Stomach smooth muscle (tissue), 2 donors: ENCODE data around the gene OBI1.

Experiments
- H3K27ac ChIP-seq: one replicate; pipeline ENCODE4 v1.7.0; 2013; ENCODE audit warnings: mild to moderate bottlenecking, low read length, inconsistent platforms
- H3K27me3 ChIP-seq, 2 donors: one replicate each; pipeline ENCODE4 v1.7.0; 2013; ENCODE audit warnings: low read length in 2 of 2; ENCODE audit not compliant: insufficient read depth in 2 of 2, control insufficient read depth in 1 of 2
- H3K36me3 ChIP-seq, 2 donors: one replicate each; pipeline ENCODE4 v1.7.0; 2013; ENCODE audit warnings: low read length in 2 of 2; ENCODE audit not compliant: control insufficient read depth in 2 of 2, insufficient read depth in 2 of 2
- H3K4me1 ChIP-seq: one replicate; pipeline ENCODE4 v1.7.0; 2013; ENCODE audit warnings: low read length; ENCODE audit not compliant: control insufficient read depth, insufficient read depth
- H3K4me3 ChIP-seq, 2 donors: one replicate each; pipeline ENCODE4 v1.7.0; 2013; ENCODE audit warnings: low read length in 2 of 2
- H3K9ac ChIP-seq, 2 donors: one replicate each; pipeline ENCODE4 v1.7.0; 2013; ENCODE audit warnings: low read length in 2 of 2, mild to moderate bottlenecking in 1 of 2
- H3K9me3 ChIP-seq, 2 donors: one replicate each; pipeline ENCODE4 v1.7.0; 2013; ENCODE audit warnings: low read length in 2 of 2; ENCODE audit not compliant: control insufficient read depth in 2 of 2
- donor health status: healthy.
- donor health status: Pancreatic carcinoma.

Gene OBI1

DNA sequence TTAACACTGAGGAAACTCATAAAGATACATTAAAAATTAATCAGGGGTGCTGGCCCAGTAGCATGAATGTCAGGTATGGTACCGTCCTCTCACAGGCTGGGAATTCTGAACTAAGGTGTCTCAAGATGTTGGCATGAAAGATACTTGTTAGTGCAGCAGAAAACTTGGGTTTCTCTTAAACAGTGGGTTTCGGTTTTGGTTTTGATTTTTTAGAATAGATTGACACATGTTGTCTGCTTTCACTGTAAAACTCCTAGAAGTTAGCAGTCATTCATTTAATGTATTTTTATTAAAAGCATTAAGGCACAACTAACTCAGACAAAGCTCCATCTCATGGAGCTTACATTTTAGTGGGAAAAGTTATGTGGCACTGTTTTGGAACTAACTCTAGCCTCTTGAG, 3.5 kb upstream of the OBI1 start:
- Histone ChIP-seq H3K27me3 (no peaks in the 10 kb centered on the region), H3K9ac (no peak overlapping the region), H3K27ac (no peak overlapping the region), H3K36me3 (no peaks in the 10 kb centered on the region), H3K4me3 (no peak overlapping the region), H3K4me1 (no peaks in the 10 kb centered on the region), H3K9me3 (no peaks in the 10 kb centered on the region)

DNA sequence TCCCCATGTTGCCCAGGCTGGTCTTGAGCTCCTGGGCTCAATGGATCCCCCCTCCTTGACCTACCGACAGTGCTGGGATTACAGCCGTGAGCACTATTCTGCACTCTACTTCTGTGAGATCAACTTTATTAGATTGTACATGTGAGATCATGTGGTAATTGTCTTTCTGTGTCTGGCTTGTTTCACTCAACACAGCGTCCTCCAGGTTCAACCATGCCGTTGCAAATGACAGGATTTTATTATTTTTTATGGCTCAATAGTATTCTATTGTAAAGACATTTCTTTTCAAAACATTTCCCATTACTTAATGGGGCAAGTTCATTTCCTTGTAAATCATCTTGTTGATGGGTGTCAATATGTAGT, 1.5 kb upstream of the OBI1 start:
- no peaks in the 10 kb centered on the region for H3K36me3 ChIP-seq
- no peaks in the 10 kb centered on the region for H3K27me3 ChIP-seq
- H3K27ac ChIP-seq: no peak overlapping the region
- no peaks in the 10 kb centered on the region for H3K9me3 ChIP-seq
- no peak overlapping the region for H3K9ac ChIP-seq
- H3K4me1 ChIP-seq: no peaks in the 10 kb centered on the region
- no peak overlapping the region for H3K4me3 ChIP-seq

DNA sequence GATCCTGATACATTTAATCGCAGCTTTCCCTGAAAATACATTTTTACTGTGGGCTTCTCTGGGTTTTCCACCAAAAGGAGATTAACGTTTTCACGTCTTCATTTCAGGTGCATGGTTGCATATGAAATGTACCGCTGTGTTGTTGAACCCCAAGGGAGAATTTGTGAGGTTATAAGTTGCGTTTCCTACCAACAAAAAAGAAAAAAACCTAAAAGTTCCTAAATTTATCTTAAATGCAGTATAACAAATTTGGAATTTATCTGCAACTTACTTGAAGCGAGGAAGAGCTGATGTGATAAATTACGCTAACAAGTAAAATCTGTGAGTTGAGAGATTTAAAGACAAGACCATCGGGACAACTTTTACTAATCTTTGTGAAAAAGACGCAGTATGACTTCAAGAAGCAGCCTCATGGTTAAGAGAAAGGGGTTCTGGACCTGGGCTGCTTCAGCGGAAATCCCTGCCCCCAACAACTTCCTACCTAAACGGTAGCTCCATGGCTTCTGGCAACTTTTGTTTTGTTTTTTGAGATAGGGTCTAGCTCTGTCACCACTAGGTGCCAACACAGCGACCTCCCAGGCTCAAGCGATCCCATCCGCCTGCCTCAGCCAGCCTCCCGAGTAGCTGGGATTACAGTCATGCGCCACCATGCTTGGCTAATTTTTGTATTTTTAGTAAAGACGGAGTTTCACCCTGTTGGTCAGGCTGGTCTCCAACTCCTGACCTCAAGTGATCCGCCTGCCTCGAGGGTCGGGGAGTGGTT, 958 bp upstream of the OBI1 start:
- H3K27me3 ChIP-seq: no peaks in the 10 kb centered on the region
- H3K4me3 ChIP-seq: peak overlapping the region; percentile 91 to 98
- H3K9me3 ChIP-seq: no peaks in the 10 kb centered on the region
- no peaks in the 10 kb centered on the region for H3K4me1 ChIP-seq
- peak overlapping the region; percentile 1 to 81 for H3K9ac ChIP-seq
- H3K36me3 ChIP-seq: no peaks in the 10 kb centered on the region
- no peak overlapping the region for H3K27ac ChIP-seq

DNA sequence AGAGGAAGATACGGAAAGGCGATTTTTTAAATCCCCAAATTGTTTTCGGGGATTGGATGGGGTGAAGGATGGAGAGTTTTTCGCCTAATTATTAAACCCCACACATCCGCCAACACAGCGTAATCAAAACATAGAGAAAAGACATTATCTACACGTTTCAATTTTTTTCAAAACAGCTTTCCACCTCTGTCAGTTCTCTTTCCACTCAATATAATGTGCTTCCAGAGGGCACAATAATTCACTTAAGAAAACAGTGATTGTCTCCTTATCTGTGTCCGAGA, 435 bp upstream of the OBI1 start:
- no peak overlapping the region for H3K27ac ChIP-seq
- no peaks in the 10 kb centered on the region for H3K27me3 ChIP-seq
- H3K4me3 ChIP-seq: peak overlapping the region; percentile 91 to 98
- no peaks in the 10 kb centered on the region for H3K4me1 ChIP-seq
- H3K9me3 ChIP-seq: no peaks in the 10 kb centered on the region
- peak overlapping the region; percentile 1 to 81 for H3K9ac ChIP-seq
- no peaks in the 10 kb centered on the region for H3K36me3 ChIP-seq

DNA sequence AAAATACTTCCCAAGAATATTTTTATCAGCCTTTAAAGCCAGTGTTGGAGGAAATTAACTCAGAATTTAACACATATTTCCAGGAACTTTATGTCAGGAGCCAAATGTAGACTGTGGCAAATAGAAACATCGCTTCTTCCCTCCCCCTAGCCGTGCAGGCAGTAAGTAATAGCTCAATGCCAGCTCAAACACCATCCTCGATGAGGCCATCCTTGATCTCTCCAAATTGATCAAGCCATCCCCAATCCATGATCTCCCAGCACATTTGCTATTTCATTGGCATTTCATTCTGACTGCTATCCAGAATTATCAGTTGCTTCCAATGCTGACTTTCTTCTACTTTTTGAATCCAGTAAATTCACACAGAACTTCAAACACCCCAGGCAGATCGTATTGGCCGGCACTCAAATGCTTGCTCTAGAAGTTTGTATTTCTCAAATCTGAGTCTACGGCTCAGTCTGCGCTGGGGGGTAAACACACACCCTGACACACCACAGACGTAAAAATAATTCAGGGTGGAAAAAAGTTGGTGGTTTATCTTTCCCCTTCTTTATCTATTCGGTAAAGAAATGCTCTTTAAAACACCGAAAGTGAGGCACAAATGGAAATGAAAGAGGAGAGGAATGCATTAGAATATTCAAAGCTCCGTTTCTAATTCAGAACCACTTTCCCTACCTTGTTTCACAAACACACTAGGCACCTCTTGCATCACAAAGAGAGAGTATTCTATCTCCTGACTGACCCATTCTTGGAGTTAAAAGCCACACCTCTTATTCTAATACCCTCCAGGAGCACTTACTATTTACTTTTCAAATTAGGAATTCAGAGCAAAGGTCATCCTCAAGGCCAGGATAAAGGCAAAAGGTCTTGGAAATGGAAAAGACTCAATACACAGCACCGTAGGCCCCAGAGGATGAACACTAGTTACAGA, 991 bp downstream of the OBI1 start:
- Histone ChIP-seq H3K4me1 (no peaks in the 10 kb centered on the region), H3K36me3 (no peaks in the 10 kb centered on the region), H3K27ac (no peak overlapping the region), H3K27me3 (no peaks in the 10 kb centered on the region), H3K9ac (peak overlapping the region; percentile 77 to 81), H3K9me3 (no peaks in the 10 kb centered on the region), H3K4me3 (peak overlapping the region; percentile 91 to 98)

DNA sequence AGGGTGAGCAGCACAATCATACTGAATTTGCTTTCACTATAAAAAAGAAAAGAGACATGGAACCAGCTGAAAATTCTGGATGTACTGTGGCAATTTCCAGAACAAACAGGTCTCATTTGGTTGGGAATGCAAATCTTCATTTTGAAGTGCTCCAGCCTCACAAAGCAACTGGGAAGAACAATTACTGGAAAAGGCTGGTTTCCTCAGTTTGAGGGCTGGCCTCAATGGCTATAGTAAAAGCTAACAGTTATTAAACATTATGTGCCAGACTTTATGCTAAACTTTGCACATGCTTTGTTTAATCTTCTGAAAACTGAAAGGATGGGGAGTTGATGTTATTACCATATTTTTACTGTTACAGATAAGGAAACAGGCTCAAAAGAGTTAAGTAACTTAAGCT, 3.0 kb downstream of the OBI1 start:
- Histone ChIP-seq H3K9ac (no peak overlapping the region), H3K27ac (no peak overlapping the region), H3K36me3 (no peaks in the 10 kb centered on the region), H3K9me3 (no peaks in the 10 kb centered on the region), H3K4me1 (no peaks in the 10 kb centered on the region), H3K4me3 (no peak overlapping the region), H3K27me3 (no peaks in the 10 kb centered on the region)

DNA sequence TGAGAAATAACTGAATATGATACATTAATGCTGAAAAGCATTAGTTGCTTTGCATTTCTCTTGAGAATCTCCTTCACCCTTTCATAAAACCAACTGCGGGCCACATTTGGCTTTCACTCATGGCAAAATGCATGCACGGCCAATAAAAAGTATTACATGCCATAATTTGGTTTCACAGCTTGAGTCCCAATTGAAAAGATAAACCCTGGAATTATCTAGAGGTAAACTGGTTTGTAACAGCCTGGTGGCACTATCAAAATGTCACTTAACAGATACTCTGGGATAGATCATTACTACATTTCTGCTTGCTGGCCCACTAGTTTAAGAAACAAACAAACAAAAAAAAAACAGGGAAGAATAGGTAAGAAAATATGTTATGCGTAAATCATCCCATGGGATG, 3.9 kb downstream of the OBI1 start:
- Histone ChIP-seq H3K27ac (no peak overlapping the region), H3K27me3 (no peaks in the 10 kb centered on the region), H3K9me3 (no peaks in the 10 kb centered on the region), H3K9ac (no peak overlapping the region), H3K4me1 (no peaks in the 10 kb centered on the region), H3K4me3 (no peak overlapping the region), H3K36me3 (no peaks in the 10 kb centered on the region)

DNA sequence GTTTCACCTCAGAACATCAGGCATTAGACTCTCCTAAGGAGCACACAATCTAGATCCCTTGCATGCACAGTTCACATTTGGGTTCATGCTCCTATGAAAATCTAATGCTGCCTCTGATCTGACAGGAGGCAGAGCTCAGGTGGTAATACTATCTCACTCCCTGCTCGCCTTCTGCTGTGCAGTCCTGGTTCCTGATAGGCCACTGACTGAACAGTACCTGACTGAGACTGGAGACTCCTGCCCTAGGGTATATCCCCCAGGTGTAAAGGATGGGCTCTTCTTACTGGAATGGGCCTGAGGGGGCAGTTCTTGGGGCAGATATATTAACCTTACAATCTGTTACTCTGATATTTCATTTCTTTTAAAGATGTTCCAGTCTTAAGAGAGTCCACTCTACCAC, 6.3 kb downstream of the OBI1 start:
- no peaks in the 10 kb centered on the region for H3K9me3 ChIP-seq
- no peaks in the 10 kb centered on the region for H3K36me3 ChIP-seq
- no peak overlapping the region for H3K9ac ChIP-seq
- H3K27ac ChIP-seq: no peak overlapping the region
- H3K4me1 ChIP-seq: no peaks in the 10 kb centered on the region
- no peaks in the 10 kb centered on the region for H3K27me3 ChIP-seq
- no peak overlapping the region for H3K4me3 ChIP-seq

DNA sequence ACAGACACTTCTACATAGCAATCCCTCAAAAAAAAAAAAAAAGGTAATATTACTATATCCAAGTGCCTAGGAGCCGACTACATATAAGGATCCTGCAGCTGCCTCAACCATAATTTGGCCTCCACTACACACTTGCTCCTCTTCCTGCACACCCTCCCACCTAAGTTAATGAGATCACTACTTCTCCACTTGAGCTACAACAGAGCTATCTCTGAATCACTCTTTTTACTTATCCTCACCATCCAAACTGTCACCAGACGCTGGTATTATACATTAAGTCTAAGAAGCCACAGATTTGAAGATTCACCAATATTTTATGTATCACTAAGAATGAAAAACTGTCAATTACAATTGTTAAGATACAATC, 8.3 kb downstream of the OBI1 start:
- H3K27ac ChIP-seq: no peak overlapping the region
- no peaks in the 10 kb centered on the region for H3K27me3 ChIP-seq
- H3K4me1 ChIP-seq: no peaks in the 10 kb centered on the region
- no peaks in the 10 kb centered on the region for H3K9me3 ChIP-seq
- no peak overlapping the region for H3K4me3 ChIP-seq
- H3K9ac ChIP-seq: no peak overlapping the region
- H3K36me3 ChIP-seq: no peaks in the 10 kb centered on the region

DNA sequence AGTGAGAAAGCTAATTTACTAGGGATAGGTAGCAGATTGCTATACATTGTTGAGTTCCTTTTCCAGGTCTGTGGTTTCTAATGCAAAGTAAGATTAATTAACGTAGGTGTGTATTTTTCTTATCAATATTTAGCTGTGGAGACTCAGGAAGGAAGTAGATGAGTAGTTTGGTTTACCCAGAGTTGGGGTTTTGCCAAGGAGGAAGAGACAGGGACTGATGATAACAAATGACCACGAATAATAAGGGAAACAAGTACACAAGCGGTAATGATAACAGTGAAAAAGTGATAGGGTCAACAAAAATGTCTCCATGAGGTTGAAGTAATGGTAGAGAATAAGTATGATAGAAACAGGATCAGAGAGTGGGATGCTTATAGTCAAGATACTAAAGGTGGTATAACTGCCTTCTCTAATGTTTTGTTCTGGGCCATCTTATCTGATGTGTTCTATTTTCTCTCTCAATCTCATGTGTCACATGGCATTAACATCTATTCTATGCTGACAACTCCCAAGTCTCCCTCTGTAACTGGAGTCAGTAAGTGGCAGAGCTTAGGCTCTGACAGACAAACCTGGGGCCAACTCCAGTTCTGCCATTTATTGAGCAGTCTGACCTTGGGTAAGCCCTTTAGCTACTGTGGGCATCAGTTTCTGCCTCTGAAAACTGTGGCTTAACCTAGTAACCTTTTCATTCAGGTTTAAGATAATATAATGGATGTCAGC, 8.8 kb downstream of the OBI1 start:
- H3K27ac ChIP-seq: no peak overlapping the region
- H3K27me3 ChIP-seq: no peaks in the 10 kb centered on the region
- H3K9ac ChIP-seq: no peak overlapping the region
- no peaks in the 10 kb centered on the region for H3K36me3 ChIP-seq
- no peak overlapping the region for H3K4me3 ChIP-seq
- no peaks in the 10 kb centered on the region for H3K4me1 ChIP-seq
- no peaks in the 10 kb centered on the region for H3K9me3 ChIP-seq
